WTC11 (cell line): ENCODE results near the gene EPHB6. TPM values are rescaled to one million over a fixed set of nuclear protein-coding genes. Genes with fewer than 3 reads are reported as not detected.

ENCODE experiments used
- ATAC-seq: fragments of 200-7000 bp; cut with Tn5 transposase; 2 replicates; pipeline ENCODE4 v1.10.0; 2021; ENCODE audit warnings: mild to moderate bottlenecking, moderate library complexity
- Bru-seq: library from RNA; stranded (reverse); fragments of 400-500 nt; gene quantifications from one replicate; lab custom pipeline; 2021; lab: Mats Ljungman, UMichigan
- CTCF ChIA-PET: fragments of 300-600 bp; sonication (Branson Sonifier 250); formaldehyde crosslinking; loops from one replicate; lab custom pipeline; 2021; ENCODE audit warnings: antibody characterized with exemption; lab: Charles Lee
- POLR2A ChIA-PET: fragments of 350-600 bp; sonication (Branson Sonifier 250); formaldehyde crosslinking; loops from one replicate; lab custom pipeline; 2021; ENCODE audit warnings: antibody characterized with exemption; lab: Charles Lee
- DNase-seq: peaks from one replicate; pipeline ENCODE4 v3.0.0; 2021; ENCODE audit warnings: low spot score
- H3K27ac Mint-ChIP-seq: 2 replicates; pipeline ENCODE4 v1.8.0; 2021; ENCODE audit warnings: mixed read lengths
- H3K27me3 Mint-ChIP-seq: 2 replicates; pipeline ENCODE4 v1.8.0; 2021; ENCODE audit warnings: low read depth, mild to moderate bottlenecking, moderate library complexity, mixed read lengths
- H3K36me3 Mint-ChIP-seq: 2 replicates; pipeline ENCODE4 v1.8.0; 2021; ENCODE audit warnings: mixed read lengths
- H3K4me1 Mint-ChIP-seq: 2 replicates; pipeline ENCODE4 v1.8.0; 2022; ENCODE audit warnings: mixed read lengths
- H3K4me3 Mint-ChIP-seq: 2 replicates; pipeline ENCODE4 v1.8.0; 2021; ENCODE audit warnings: mild to moderate bottlenecking, moderate library complexity, mixed read lengths
- H3K9me3 Mint-ChIP-seq: 2 replicates; pipeline ENCODE4 v1.8.0; 2021; ENCODE audit warnings: mixed read lengths
- AFF4 ChIP-seq: sonication (generic); formaldehyde crosslinking; IDR thresholded peaks from 2 replicates; pipeline ENCODE4 v1.8.1; 2023; ENCODE audit warnings: mild to moderate bottlenecking, missing genetic modification reagents, borderline replicate concordance
- ATF1 ChIP-seq: sonication (generic); formaldehyde crosslinking; IDR thresholded peaks from 2 replicates; pipeline ENCODE4 v1.8.1; 2023; ENCODE audit warnings: mild to moderate bottlenecking, moderate library complexity, missing genetic modification reagents
- ATF2 ChIP-seq: sonication (generic); formaldehyde crosslinking; IDR thresholded peaks from 2 replicates; pipeline ENCODE4 v1.8.1; 2022; ENCODE audit warnings: low read depth, missing genetic modification reagents, borderline replicate concordance
- CBFB ChIP-seq: sonication (generic); formaldehyde crosslinking; IDR thresholded peaks from 2 replicates; pipeline ENCODE4 v1.8.1; 2022; ENCODE audit warnings: mild to moderate bottlenecking, low read depth, missing genetic modification reagents
- CTCF ChIP-seq: fragments of 200-600 bp; IDR thresholded peaks from 2 replicates; pipeline ENCODE4 v1.8.0; 2022; ENCODE audit warnings: antibody characterized with exemption
- E2F1 ChIP-seq: sonication (generic); formaldehyde crosslinking; IDR thresholded peaks from 2 replicates; pipeline ENCODE4 v1.8.0; 2022; ENCODE audit warnings: mild to moderate bottlenecking, missing genetic modification reagents
- ESRRA ChIP-seq: sonication (generic); formaldehyde crosslinking; IDR thresholded peaks from 2 replicates; pipeline ENCODE4 v1.8.1; 2022; ENCODE audit warnings: mild to moderate bottlenecking, missing genetic modification reagents, borderline replicate concordance
- GABPB1 ChIP-seq: sonication (generic); formaldehyde crosslinking; IDR thresholded peaks from 2 replicates; pipeline ENCODE4 v1.8.1; 2023; ENCODE audit warnings: mild to moderate bottlenecking, missing genetic modification reagents
- HMGXB4 ChIP-seq: sonication (generic); formaldehyde crosslinking; IDR thresholded peaks from 2 replicates; pipeline ENCODE4 v1.8.1; 2023; ENCODE audit warnings: mild to moderate bottlenecking, moderate library complexity, missing genetic modification reagents
- IRF1 ChIP-seq: sonication (generic); formaldehyde crosslinking; IDR thresholded peaks from 2 replicates; pipeline ENCODE4 v1.8.0; 2023; ENCODE audit warnings: missing genetic modification reagents
- PRDM15 ChIP-seq: sonication (generic); formaldehyde crosslinking; IDR thresholded peaks from 2 replicates; pipeline ENCODE4 v1.8.0; 2022; ENCODE audit warnings: missing genetic modification reagents
- TCF7 ChIP-seq: sonication (generic); formaldehyde crosslinking; IDR thresholded peaks from 2 replicates; pipeline ENCODE4 v1.8.0; 2022; ENCODE audit warnings: mild to moderate bottlenecking, low read depth, missing genetic modification reagents, moderate library complexity
- ZMAT4 ChIP-seq: fragments of 250-450 bp; sonication (Bioruptor Pico); IDR thresholded peaks from 2 replicates; pipeline ENCODE4 v1.9.0; 2021; ENCODE audit warnings: mild to moderate bottlenecking
- ZNF138 ChIP-seq: sonication (generic); formaldehyde crosslinking; conservative IDR thresholded peaks from 2 replicates; pipeline ENCODE4 v1.8.1; 2022; ENCODE audit warnings: mild to moderate bottlenecking, moderate library complexity, missing genetic modification reagents
- ZNF671 ChIP-seq: fragments of 250-450 bp; sonication (Bioruptor Pico); IDR thresholded peaks from 2 replicates; pipeline ENCODE4 v1.8.0; 2021; ENCODE audit warnings: mild to moderate bottlenecking
- long read RNA-seq, 3 experiments: library from RNA in 1 of 3; library from capped mRNA in 1 of 3; library from polyadenylated mRNA in 1 of 3; unstranded in 2 of 3; stranded (forward) in 1 of 3; transcript quantifications; one replicate each; pipeline ENCODE4 v2.0.0, GENCODE V29; 2021
- total RNA-seq: library from RNA; stranded (reverse); gene quantifications from 3 replicates; pipeline ENCODE4 v1.2.3, GENCODE V29; 2021

The EPHB6 gene
- 13.9 to 15.4 TPM (median 15.1 TPM) in 3 replicates for total RNA-seq
- Bru-seq, nascent RNA = percentile 42 among the genes with signal in this experiment
- long read RNA-seq, experiment 1, partial matches to known transcripts = 7 of 68 reads
- long read RNA-seq, experiment 1, other reads (novel, unspliced or antisense) = 59 of 68 reads
- long read RNA-seq, experiment 2, partial matches to known transcripts = 3 of 7 reads
- long read RNA-seq, experiment 2, other reads (novel, unspliced or antisense) = 4 of 7 reads
- long read RNA-seq, experiment 3, partial matches to known transcripts = 1 of 1 reads
- long read RNA-seq, experiment 3, other reads (novel, unspliced or antisense) = 0 of 1 reads

- Mint-ChIP-seq H3K27ac (no peak within 1 kb of the TSS), H3K36me3 (no peaks in the 10 kb centered on the region), H3K4me1 (peaks cover 29% of the 10 kb centered on the region), H3K4me3 (peak within 1 kb of the TSS; percentile 94), H3K27me3 (peaks cover 17% of the 10 kb centered on the region), H3K9me3 (no peaks in the 10 kb centered on the region)
- ATAC-seq = peak; percentile 67
- POLR2A ChIA-PET = interaction anchor here (0.7 to 0.8 kb wide), 2 partner anchors 12 to 333 kb away, joined by 3 to 4 read pairs; no protein-coding TSS in a partner anchor
- CTCF ChIA-PET = interaction anchor here (0.6 to 5.3 kb wide), 14 partner anchors 9 to 530 kb away, joined by 3 to 47 read pairs (median 7); no protein-coding TSS in a partner anchor
- DNase-seq = peak; percentile 67
- peak; percentile 49; the same call in 1 of the 2 replicates for TF ChIP-seq HMGXB4
- no peak for TF ChIP-seq E2F1
Observed at GRCh38 chr7:142854372-142855113, at the start of gene EPHB6. Gene EPHB6 (plus strand): TSS chr7:142855076. CDS start chr7:142863228, 8,152 bp downstream.

- Mint-ChIP-seq H3K9me3 (no peaks in the 10 kb centered on the region), H3K36me3 (peaks cover 7% of the 10 kb centered on the region), H3K4me1 (peaks cover 25% of the 10 kb centered on the region), H3K27me3 (peaks cover 26% of the 10 kb centered on the region), H3K27ac (no peak overlapping the region), H3K4me3 (no peak overlapping the region)
- DNase-seq (no peak), ATAC-seq (no peak)
- ChIA-PET CTCF (interaction anchor here (1.3 kb wide), 1 partner anchor 22 kb away, joined by 5 read pairs; no protein-coding TSS in a partner anchor), POLR2A (no interaction called here)
- TF ChIP-seq CTCF (no peak), ZMAT4 (CRISPR knock-in tag) (no peak), AFF4 (CRISPR knock-in tag) (no peak), TCF7 (CRISPR knock-in tag) (no peak), ZNF138 (CRISPR knock-in tag) (no peak), PRDM15 (CRISPR knock-in tag) (no peak), CBFB (CRISPR knock-in tag) (no peak), ZNF671 (no peak), ATF2 (CRISPR knock-in tag) (no peak), GABPB1 (no peak), ESRRA (CRISPR knock-in tag) (no peak), IRF1 (CRISPR knock-in tag) (no peak), ATF1 (no peak)
Observed at GRCh38 chr7:142805350-142806021, 49.4 kb upstream of the EPHB6 start.
